HepG2 (cell line): ENCODE measurements around the gene BLMH. TPM values are rescaled to one million over a fixed set of nuclear protein-coding genes. Genes with fewer than 3 reads are reported as not detected.

Experiments
- ATAC-seq: fragments of 200-7000 bp; cut with Tn5 transposase; 3 replicates; pipeline ENCODE4 v1.9.1; 2020; ENCODE audit warnings: mild to moderate bottlenecking, moderate library complexity
- BruUV-seq: library from RNA; stranded (reverse); fragments of 400-500 nt; replicated peaks from 2 replicates; lab custom pipeline; 2021; lab: Mats Ljungman, UMichigan
- CTCF ChIA-PET: fragments of 300-600 bp; formaldehyde crosslinking; extraction: SDS; loops from one replicate; lab custom pipeline; 2021; ENCODE audit warnings: low total read pairs, inconsistent platforms, low intra/inter-chr PET ratio; lab: Yijun Ruan, JAX
- POLR2A ChIA-PET: fragments of 350-600 bp; sonication (Branson Sonifier 250); formaldehyde crosslinking; loops from one replicate; lab custom pipeline; 2020; ENCODE audit warnings: antibody characterized with exemption, inconsistent platforms; lab: Yijun Ruan, JAX
- DNase-seq: peaks from one replicate; pipeline ENCODE4 v3.0.0-alpha.2; 2015; ENCODE audit warnings: low spot score
- FAIRE-seq: peaks from 3 replicates; lab custom pipeline; 2011; peaks lifted over from hg19 to GRCh38; lab: Jason Lieb, UNC
- H2AFZ ChIP-seq: one replicate; pipeline ENCODE4 v1.6.1; 2011; ENCODE audit warnings: low read length, inconsistent platforms
- H3K27ac ChIP-seq: fragments of 300-600 bp; 3 replicates; pipeline ENCODE4 v1.8.0; 2011; ENCODE audit warnings: mixed run types, mild to moderate bottlenecking, mixed read lengths, low read length, inconsistent platforms; ENCODE audit not compliant: insufficient read depth; ENCODE audit errors: extremely low read length
- H3K27me3 ChIP-seq, 2 experiments: fragments of 200-600 bp in 1 of 2; 2 replicates in 1 of 2; 3 replicates in 1 of 2; pipeline versions ENCODE4 v1.6.0 to v1.8.0; 2011; ENCODE audit warnings: low read length in 2 of 2, mild to moderate bottlenecking in 2 of 2, moderate library complexity in 2 of 2, inconsistent platforms in 1 of 2; ENCODE audit not compliant: insufficient read depth in 2 of 2, control insufficient read depth in 1 of 2
- H3K36me3 ChIP-seq, 2 experiments: fragments of 200-600 bp in 1 of 2; replicated peaks in 1 of 2; 2 replicates in 1 of 2; 3 replicates in 1 of 2; pipeline versions ENCODE4 v1.5.1 to v1.8.0; 2011; ENCODE audit warnings: low read length in 2 of 2, inconsistent platforms in 1 of 2; ENCODE audit not compliant: insufficient read depth in 2 of 2, control insufficient read depth in 1 of 2
- H3K4me1 ChIP-seq: 2 replicates; pipeline ENCODE4 v1.5.1; 2012; ENCODE audit warnings: low read length, inconsistent platforms; ENCODE audit not compliant: insufficient read depth
- H3K4me2 ChIP-seq: 2 replicates; pipeline ENCODE4 v1.6.0; 2011; ENCODE audit warnings: low read depth, low read length, inconsistent platforms
- H3K4me3 ChIP-seq, 3 experiments: fragments of 200-600 bp in 1 of 3; sonication (generic), shearing (Covaris generic) in 1 of 3; replicated peaks in 1 of 3; 2 replicates each; pipeline ENCODE4 v1.5.1; 2011 to 2016; ENCODE audit warnings: low read length in 3 of 3, inconsistent platforms in 2 of 3, low read depth in 2 of 3, mild to moderate bottlenecking in 2 of 3, control low read depth in 1 of 3, mixed read lengths in 1 of 3; ENCODE audit not compliant: insufficient read depth in 1 of 3
- H3K79me2 ChIP-seq: one replicate; pipeline ENCODE4 v1.6.1; 2011; ENCODE audit warnings: low read length, inconsistent platforms; ENCODE audit not compliant: insufficient read depth
- H3K9ac ChIP-seq: 2 replicates; pipeline ENCODE4 v1.6.0; 2011; ENCODE audit warnings: mild to moderate bottlenecking, low read depth, low read length, inconsistent platforms; ENCODE audit not compliant: insufficient read depth
- H3K9me3 ChIP-seq: 2 replicates; pipeline ENCODE4 v1.5.1; 2012; ENCODE audit warnings: mild to moderate bottlenecking, low read length
- H4K20me1 ChIP-seq: 2 replicates; pipeline ENCODE4 v1.6.0; 2011; ENCODE audit warnings: inconsistent platforms, mild to moderate bottlenecking, low read length, moderate library complexity; ENCODE audit not compliant: insufficient read depth
- BCL6 ChIP-seq: IDR thresholded peaks from 2 replicates; pipeline ENCODE4 v1.6.1; 2016; ENCODE audit warnings: missing genetic modification reagents, missing compliant biosample characterization
- CSRNP1 ChIP-seq: sonication (generic); formaldehyde crosslinking; IDR thresholded peaks from 2 replicates; pipeline ENCODE4 v1.8.1; 2023; ENCODE audit warnings: mild to moderate bottlenecking, missing genetic modification reagents
- FOXK2 ChIP-seq: fragments of 450-650 bp; IDR thresholded peaks from 2 replicates; pipeline ENCODE4 v1.6.1; 2016
- HDAC6 ChIP-seq: fragments of 200-600 bp; sonication (generic); IDR thresholded peaks from 2 replicates; pipeline ENCODE4 v1.7.0; 2017; ENCODE audit warnings: mild to moderate bottlenecking, antibody characterized with exemption, low read length, low read depth
- MAF1 ChIP-seq: sonication (generic); formaldehyde crosslinking; IDR thresholded peaks from 2 replicates; pipeline ENCODE4 v1.5.0; 2020; ENCODE audit warnings: missing genetic modification reagents, borderline replicate concordance
- SRSF4 ChIP-seq: fragments of 200-400 bp; formaldehyde crosslinking; IDR thresholded peaks from one replicate; pipeline ENCODE4 v1.6.1; 2018; ENCODE audit warnings: mild to moderate bottlenecking, low read depth, low read length, moderate library complexity; ENCODE audit not compliant: poor library complexity, severe bottlenecking
- ZBTB33 ChIP-seq: sonication (generic); formaldehyde crosslinking; IDR thresholded peaks from 2 replicates; pipeline ENCODE4 v1.4.0; 2020; ENCODE audit warnings: missing genetic modification reagents
- ZFP36L2 ChIP-seq: sonication (generic); formaldehyde crosslinking; IDR thresholded peaks from 2 replicates; pipeline ENCODE4 v1.4.0; 2020; ENCODE audit warnings: missing genetic modification reagents
- ZFYVE20 ChIP-seq: sonication (generic); formaldehyde crosslinking; IDR thresholded peaks from 2 replicates; pipeline ENCODE4 v1.8.0; 2023; ENCODE audit warnings: low read depth, mild to moderate bottlenecking, moderate library complexity, missing genetic modification reagents, borderline replicate concordance
- ZNF326 ChIP-seq: sonication (generic); formaldehyde crosslinking; IDR thresholded peaks from 2 replicates; pipeline ENCODE4 v1.4.0; 2020; ENCODE audit warnings: missing genetic modification reagents, borderline replicate concordance
- ZNF333 ChIP-seq: sonication (generic); formaldehyde crosslinking; IDR thresholded peaks from 2 replicates; pipeline ENCODE4 v1.4.0; 2020; ENCODE audit warnings: mild to moderate bottlenecking, missing genetic modification reagents, borderline replicate concordance
- ZNF549 ChIP-seq: sonication (generic); formaldehyde crosslinking; IDR thresholded peaks from 2 replicates; pipeline ENCODE4 v1.5.0; 2020; ENCODE audit warnings: missing genetic modification reagents
- ZNF569 ChIP-seq: sonication (generic); formaldehyde crosslinking; IDR thresholded peaks from 2 replicates; pipeline ENCODE4 v1.5.0; 2020; ENCODE audit warnings: mild to moderate bottlenecking, missing genetic modification reagents, moderate library complexity, borderline replicate concordance
- WGBS: methylation state at CpG from one replicate; pipeline ENCODE4 v1.1.6; 2017; ENCODE audit warnings: low lambda C conversion rate; 5-methylcytosine and 5-hydroxymethylcytosine counted together
- in situ Hi-C: cut with HindIII; loops from 2 replicates; pipeline ENCODE4 v1.10.0; 2017; ENCODE audit warnings: low pct_unique_long_range_greater_than_20kb; ENCODE audit not compliant: extremely low pct_ligation_motif_present
- intact Hi-C: fragments of 100-400 bp; cut with micrococcal nuclease; formaldehyde crosslinking; loops from one replicate; pipeline ENCODE4 v1.10.0; 2022; ENCODE audit not compliant: unreplicated experiment
- polyA plus RNA-seq, 8 experiments: library from polyadenylated mRNA; depleted of rRNA in 3 of 8; stranded (reverse) in 7 of 8; unstranded in 1 of 8; fragments of >200 nt; fragmentation: Illumina TruSeq in 4 of 8; extraction: Trizol in 4 of 8; gene quantifications; 2 replicates each; pipeline versions ENCODE4 v1.2.1 to v1.2.3, GENCODE V29; 2011 to 2016; ENCODE audit warnings: low read depth in 4 of 8, missing spikeins in 1 of 8, mixed read lengths in 1 of 8; ENCODE audit not compliant: insufficient read depth in 1 of 8
- total RNA-seq, 5 experiments: library from RNA; depleted of rRNA; stranded (reverse); fragments of >200 nt; fragmentation: Illumina TruSeq; extraction: Trizol; gene quantifications; 2 replicates each; pipeline ENCODE4 v1.2.3, GENCODE V29; 2016; ENCODE audit warnings: low read depth in 1 of 5
- TF ChIP-seq, protein P1 (sequence below): sonication (generic); formaldehyde crosslinking; IDR thresholded peaks from 2 replicates; pipeline ENCODE4 v1.8.0; 2022; ENCODE audit warnings: missing genetic modification reagents, mild to moderate bottlenecking, moderate library complexity, borderline replicate concordance
- TF ChIP-seq, protein P2 (sequence below): sonication (generic); formaldehyde crosslinking; IDR thresholded peaks from 2 replicates; pipeline ENCODE4 v1.4.0; 2020; ENCODE audit warnings: missing genetic modification reagents; ENCODE audit errors: not compliant biosample characterization
- TF ChIP-seq, protein P3 (sequence below): sonication (generic); formaldehyde crosslinking; IDR thresholded peaks from 2 replicates; pipeline ENCODE4 v1.4.0; 2020; ENCODE audit warnings: low read depth, mild to moderate bottlenecking, missing genetic modification reagents
- TF ChIP-seq, protein P4 (sequence below): sonication (generic); formaldehyde crosslinking; IDR thresholded peaks from 2 replicates; pipeline ENCODE4 v1.4.0; 2020; ENCODE audit warnings: mild to moderate bottlenecking, missing genetic modification reagents

Gene BLMH
- total and polyA plus RNA-seq, 2 of the 13 experiments (the other 11 are each of a cell fraction or from before 2014, with no cell fraction given): 12.1 to 41.0 TPM

- in situ Hi-C loops (no loop called here), intact Hi-C loops (no loop called here)
- no peak for DNase-seq
- H3K4me1 ChIP-seq: peaks cover 8% of the 10 kb centered on the region
- no peak for FAIRE-seq
- BruUV-seq: no TSS peak
- peaks cover 10 to 32% of the 10 kb centered on the region in 2 experiments; a peak in 3 of 5 replicates for H3K36me3 ChIP-seq
- ChIA-PET POLR2A (no interaction called here), CTCF (no interaction called here)
- H3K9ac ChIP-seq: no peak overlapping the region
- no peak overlapping the region for H2AFZ ChIP-seq
- H3K27ac ChIP-seq: no peak overlapping the region
- 95% methylated on average over 7 of the region's 7 CpGs for WGBS
- H4K20me1 ChIP-seq: no peaks in the 10 kb centered on the region
- ATAC-seq: no peak
- no peaks in the 10 kb centered on the region for H3K79me2 ChIP-seq
- H3K4me3 ChIP-seq: no peak overlapping the region
- no peaks in the 10 kb centered on the region for H3K9me3 ChIP-seq
- no peak overlapping the region for H3K4me2 ChIP-seq
- H3K27me3 ChIP-seq: no peaks in the 10 kb centered on the region
- TF ChIP-seq HDAC6 (no peak), CSRNP1 (no peak), BCL6 (no peak), ZBTB33 (CRISPR knock-in tag) (no peak), ZNF549 (CRISPR knock-in tag) (no peak), MAF1 (CRISPR knock-in tag) (no peak), ZNF326 (CRISPR knock-in tag) (no peak), FOXK2 (no peak), ZNF333 (CRISPR knock-in tag) (no peak), SRSF4 (no peak), ZFYVE20 (CRISPR knock-in tag) (no peak), ZNF569 (no peak), ZFP36L2 (no peak)
- TF ChIP-seq, protein P1, sequence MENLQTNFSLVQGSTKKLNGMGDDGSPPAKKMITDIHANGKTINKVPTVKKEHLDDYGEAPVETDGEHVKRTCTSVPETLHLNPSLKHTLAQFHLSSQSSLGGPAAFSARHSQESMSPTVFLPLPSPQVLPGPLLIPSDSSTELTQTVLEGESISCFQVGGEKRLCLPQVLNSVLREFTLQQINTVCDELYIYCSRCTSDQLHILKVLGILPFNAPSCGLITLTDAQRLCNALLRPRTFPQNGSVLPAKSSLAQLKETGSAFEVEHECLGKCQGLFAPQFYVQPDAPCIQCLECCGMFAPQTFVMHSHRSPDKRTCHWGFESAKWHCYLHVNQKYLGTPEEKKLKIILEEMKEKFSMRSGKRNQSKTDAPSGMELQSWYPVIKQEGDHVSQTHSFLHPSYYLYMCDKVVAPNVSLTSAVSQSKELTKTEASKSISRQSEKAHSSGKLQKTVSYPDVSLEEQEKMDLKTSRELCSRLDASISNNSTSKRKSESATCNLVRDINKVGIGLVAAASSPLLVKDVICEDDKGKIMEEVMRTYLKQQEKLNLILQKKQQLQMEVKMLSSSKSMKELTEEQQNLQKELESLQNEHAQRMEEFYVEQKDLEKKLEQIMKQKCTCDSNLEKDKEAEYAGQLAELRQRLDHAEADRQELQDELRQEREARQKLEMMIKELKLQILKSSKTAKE (CRISPR knock-in tag): no peak
- TF ChIP-seq, protein P2, sequence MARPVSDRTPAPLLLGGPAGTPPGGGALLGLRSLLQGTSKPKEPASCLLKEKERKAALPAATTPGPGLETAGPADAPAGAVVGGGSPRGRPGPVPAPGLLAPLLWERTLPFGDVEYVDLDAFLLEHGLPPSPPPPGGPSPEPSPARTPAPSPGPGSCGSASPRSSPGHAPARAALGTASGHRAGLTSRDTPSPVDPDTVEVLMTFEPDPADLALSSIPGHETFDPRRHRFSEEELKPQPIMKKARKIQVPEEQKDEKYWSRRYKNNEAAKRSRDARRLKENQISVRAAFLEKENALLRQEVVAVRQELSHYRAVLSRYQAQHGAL (CRISPR knock-in tag): no peak
- TF ChIP-seq, protein P3, sequence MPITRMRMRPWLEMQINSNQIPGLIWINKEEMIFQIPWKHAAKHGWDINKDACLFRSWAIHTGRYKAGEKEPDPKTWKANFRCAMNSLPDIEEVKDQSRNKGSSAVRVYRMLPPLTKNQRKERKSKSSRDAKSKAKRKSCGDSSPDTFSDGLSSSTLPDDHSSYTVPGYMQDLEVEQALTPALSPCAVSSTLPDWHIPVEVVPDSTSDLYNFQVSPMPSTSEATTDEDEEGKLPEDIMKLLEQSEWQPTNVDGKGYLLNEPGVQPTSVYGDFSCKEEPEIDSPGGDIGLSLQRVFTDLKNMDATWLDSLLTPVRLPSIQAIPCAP (CRISPR knock-in tag): no peak
- TF ChIP-seq, protein P4, sequence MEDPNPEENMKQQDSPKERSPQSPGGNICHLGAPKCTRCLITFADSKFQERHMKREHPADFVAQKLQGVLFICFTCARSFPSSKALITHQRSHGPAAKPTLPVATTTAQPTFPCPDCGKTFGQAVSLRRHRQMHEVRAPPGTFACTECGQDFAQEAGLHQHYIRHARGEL: no peak
These were observed 45.3 kb downstream of the BLMH start for GRCh38 chr17:30246460-30246859.
